ENCODE data around the gene OR2AG1.

OR2AG1 gene, protein sequence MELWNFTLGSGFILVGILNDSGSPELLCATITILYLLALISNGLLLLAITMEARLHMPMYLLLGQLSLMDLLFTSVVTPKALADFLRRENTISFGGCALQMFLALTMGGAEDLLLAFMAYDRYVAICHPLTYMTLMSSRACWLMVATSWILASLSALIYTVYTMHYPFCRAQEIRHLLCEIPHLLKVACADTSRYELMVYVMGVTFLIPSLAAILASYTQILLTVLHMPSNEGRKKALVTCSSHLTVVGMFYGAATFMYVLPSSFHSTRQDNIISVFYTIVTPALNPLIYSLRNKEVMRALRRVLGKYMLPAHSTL

DNA sequence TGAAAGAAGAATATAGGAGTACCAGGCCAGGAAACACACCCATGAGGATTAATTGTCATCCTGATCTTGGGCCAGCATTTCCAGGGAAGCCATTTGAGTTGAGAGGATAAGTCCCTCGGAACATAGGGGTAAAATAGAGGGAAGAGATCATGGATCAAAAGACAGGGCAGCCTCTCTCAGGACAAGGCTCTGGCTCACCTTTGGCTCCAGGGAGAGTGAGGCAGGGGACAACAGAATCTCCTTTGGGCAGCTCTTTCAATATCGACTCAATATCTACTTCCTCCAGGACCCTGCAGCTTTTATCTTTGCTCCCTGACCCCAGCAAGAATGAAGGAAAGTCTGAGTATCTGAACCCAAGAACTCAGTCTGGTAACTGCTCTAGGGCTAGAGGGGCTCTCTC lies at the start of gene OR2AG1:
Gene OR2AG1, plus strand, starts transcription at position 301 of the 400 bp plus-strand sequence. CDS start 2,018 bp downstream, outside the sequence.
- no peak for DNase-seq

DNA sequence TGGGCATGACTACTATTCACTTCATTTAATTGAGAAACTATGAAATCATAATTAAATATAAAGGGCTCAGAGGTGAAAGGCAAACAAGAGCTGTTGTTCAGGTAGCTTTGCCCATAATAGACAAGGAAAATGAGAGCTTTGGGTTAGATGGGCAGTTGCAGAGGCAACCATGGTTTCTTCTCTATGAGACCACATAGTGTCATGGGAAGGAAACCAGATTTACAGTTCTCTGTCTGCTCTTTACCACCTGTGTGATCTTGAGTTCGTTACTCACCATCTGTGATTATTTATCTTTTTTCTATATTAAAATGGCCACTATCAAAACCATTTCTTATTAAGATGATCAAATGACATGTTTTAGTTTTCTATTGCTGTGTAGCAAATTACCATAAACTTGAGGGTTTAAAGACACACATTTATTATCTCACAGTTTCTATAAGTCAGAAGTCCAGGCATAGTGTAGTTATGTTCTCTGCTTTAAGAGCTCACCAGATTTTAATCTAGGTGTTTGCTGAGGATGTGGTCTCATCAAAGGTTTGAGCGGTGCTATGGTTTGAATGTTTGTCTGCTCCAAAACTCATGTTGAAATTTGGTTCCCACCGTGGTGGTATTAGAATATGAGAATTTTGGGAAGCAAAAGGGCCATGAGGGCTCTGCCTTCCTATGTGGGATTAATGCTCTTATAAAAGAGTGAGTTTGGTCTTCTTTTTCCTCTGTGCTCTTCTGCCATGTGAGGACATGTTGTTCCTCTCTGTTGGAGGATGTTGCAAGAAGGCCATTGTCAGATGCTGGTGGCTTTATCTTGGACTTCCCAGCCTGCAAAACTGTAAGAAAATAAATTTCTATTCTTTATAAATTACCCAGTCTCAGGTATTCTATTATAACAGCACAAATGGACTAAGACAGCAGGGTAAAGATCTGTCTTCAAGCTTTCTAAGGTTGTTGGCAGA lies 49.2 kb upstream of the OR2AG1 start:
- DNase-seq, result no peak

DNA sequence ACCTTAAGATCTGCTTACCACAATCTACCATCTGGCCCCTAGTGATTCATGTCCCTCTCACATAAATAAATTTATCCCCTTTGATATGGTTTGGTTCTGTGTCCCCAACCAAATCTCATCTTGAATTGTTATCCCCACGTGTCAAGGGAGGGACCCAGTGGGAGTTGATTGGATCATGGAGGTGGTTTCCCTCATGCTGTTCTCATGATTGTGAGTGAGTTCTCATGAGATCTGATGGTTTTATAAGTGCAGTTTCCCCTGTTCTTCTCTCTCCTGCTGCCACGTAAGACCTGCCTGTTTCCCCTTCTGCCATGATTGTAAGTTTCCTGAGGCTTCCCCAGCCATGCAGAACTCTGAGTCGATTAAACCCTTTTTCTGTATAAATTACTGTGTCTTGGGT lies 48.2 kb upstream of the OR2AG1 start:
- no peak for DNase-seq

DNA sequence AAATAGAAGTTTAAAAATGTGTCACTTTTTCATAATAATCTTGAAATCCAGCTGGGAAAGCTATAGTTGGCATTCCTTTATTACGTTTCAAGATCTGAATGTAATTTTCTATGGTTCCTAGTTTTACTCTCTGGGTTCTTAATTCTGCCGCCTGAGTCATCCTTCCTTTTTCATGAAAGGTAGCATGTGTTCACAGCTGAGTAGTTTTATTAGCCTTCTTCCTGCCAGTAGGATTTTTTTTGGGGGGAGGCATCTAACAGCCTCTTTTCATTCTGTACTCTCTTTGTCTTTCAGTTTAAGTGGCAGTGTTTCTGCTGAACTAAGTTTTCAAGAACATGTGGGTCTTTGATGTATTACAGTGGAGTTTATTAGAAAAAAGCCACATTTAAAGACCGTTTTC lies 47.5 kb upstream of the OR2AG1 start:
- DNase-seq, result no peak

DNA sequence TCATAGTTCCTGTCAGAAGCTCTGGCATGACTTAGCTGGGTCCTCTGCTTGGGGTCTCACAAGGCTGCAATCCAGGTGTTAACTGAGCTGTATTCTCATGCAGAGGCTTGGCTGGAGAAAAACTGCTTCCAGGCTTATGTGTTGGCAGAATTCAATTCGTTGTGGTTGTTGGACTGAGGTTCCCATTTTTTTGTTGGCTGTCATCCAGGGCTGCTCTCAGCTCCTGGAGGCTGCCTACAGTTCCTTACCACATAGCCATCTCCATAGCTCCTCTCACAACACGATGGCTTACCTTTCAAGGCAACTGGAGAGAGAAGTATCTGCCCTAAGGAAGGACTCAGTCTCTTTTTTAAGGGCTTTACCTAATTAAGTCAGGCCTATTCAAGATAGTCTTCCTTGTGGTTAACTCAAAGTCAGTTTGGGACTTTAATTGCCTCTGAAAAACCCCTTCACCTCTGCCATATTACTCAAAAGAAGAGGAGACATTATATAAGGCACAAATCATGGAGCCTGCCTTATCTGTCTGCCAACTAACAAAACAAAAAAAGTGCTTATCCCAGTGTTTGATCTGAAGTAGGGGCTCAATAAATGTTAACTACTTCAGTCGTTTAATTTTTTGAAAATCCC lies 46.2 kb upstream of the OR2AG1 start:
- DNase-seq, result no peak

DNA sequence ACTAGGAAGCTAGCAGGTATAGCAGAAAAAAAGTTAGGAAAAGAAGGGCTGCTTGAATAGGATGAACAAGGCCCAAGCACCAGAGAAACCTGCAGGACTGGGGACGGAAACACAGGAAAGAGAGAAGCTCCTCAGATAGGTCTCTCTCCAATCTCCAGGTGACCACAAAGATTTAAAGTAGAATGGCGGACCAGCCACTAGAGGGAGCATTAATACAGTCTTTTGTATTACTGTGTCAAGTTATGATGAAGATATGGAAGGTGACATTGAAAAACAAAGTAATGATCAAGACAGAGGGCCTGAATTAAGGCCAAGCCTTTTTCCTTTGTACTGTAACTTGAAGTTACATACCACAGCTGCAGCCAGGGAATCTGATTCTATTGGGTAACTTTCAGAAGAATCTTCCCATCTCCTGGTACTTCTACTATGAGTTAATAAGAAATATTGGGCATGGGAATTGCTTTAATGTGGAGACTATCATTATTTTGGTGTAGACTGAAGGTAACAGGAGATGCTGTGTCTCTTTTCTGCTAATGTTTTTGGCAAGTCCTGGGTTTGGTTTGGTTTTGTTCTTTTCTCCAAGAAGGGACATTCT lies 44.9 kb upstream of the OR2AG1 start:
- no peak for DNase-seq

DNA sequence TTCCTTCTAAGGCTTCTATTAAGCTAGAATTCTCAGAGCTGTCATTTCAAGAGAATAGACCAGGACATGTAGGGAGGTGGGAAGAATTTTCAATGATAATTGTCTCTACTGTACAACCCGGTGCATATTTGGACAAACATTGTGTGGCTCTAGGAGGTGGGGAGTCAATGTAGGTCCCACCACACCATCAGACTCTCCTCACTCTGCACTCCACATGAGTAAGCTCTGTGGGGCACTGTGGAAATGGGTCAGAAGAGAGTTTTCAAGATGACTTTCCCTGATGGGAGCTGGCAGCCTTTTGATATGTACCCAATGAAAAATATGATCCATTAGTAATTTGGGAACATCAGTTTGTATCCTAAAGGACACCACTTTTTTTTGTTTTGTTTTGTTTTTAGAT lies 44.2 kb upstream of the OR2AG1 start:
- DNase-seq, result no peak

DNA sequence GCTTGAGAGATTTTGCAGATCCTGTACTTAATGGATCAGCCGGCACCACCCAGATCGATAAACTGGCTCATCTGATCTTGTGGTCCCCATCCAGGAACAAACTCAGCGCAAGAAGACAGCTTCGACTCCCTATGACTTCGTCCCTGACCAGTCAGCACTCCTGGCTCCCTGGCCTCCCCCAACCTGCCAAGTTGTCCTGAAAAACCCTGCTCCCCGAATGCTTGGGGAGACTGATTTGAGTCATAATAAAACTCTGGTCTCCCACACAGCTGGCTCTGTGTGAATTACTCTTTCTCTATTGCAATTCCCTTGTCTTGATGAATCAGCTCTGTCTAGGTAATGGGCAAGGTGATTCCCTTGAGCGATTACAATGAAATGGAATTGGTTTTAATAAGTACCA lies 40.6 kb upstream of the OR2AG1 start:
- no peak for DNase-seq

DNA sequence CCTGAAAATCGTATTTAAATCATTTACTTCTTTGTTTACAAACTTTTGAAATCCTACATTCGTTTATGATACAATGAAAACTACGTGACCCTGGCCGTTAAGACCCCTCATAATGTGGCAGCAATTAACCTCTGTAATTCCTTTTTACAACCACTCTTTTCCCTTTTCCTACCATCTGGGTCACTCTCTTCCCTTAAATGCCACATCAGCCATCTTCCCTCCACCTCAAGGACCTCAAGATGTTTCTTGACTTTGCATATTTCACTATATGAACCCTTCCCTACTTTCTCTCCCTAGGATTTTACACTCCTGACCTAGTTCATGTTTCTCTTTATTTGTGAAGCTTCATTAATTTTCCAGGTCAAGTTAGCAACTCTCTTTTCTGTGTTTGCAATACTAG lies 37.8 kb upstream of the OR2AG1 start:
- no peak for DNase-seq

DNA sequence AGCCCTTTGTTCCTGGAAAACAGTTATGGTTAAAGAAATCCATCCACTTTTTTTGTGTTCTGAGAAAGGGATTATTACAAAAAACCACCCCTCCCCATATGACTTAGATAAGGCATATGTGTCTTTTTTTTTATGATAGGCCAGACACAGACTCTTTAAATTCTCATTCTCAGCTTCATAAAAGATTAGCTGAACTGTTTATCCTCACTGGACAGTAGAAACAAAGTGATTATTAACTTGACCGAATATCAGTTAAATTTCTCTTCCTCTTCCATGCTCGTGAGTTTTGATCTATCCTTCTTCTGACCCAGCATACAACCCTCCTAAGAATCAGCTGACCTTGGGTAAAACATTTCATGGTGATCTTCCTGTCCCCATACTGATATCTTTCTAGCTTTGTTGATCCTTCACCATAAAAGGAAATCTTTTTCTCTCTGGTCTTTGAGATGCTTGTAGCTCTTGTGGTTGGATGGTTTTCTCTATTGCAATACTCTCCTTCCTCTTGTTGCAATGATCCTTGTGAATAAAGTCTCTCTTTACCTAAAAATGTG lies 37.3 kb upstream of the OR2AG1 start:
- no peak for DNase-seq

DNA sequence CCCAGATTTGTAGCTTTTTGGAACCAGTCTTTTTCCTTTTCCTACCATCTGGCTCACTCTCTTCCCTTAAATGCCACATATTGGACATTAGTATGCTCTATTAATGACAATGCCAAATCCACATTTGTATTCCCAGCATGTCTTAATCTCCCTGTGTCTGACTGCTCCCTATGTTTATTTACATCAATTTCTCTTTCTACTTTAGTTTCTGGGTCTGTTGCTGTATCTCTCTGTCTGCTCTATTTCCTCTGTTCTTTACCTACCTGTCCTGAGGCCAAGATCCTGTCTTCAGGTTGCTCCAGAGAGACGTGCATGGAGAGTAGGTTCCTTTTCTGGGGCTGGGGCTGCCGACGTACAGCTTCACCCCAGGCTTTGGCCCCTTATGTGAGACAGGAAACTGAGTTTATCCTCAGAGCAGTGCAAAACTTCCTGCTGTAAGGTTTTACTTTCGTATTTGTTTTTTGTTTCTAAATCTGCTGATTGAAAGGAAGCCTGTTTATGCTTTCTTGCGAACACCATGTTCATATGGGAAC lies 36.7 kb upstream of the OR2AG1 start:
- DNase-seq, result no peak

DNA sequence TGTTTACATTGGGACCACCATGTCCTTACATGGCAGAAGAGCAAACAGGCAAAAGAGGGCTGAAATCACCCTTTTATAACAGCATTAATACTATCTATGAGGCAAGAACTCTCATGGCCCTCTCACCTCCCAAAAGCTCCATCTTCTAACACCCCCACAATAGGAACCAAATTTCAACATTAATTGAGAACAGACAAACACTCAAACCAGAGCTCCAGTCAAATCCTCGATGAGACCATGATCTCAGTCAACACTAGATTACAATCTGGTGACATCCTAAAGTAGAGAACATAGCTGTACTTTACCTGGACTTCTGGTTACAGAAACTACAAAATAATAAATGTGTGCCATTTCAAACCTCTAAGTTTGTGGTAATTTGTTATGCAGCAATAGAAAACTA lies 36.2 kb upstream of the OR2AG1 start:
- no peak for DNase-seq

DNA sequence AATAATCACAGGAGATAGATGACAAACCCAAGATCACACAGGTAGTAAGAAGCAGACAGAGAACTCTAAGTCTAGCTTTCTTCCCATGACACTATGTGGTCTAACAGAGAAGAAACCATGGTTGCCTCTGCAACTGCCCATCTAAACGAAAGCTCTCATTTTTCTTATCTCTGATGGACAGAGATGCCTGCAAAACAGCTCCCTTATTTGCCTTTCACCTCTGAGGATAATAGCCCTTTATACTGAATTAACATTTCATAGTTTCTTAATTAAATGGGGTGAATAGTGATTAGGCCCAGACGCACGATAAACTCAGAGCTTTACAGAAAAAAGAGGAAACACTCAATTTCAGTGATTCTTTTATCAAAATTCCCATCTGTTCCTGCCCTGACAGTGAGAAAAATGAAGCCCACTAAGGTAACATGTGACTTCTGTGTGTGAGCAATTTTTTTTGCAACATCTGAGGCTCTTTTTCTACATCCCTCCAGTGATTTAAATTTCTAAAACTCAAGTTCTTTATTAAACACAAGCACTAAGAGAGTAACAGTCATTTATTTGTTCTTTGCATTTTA lies 35.6 kb upstream of the OR2AG1 start:
- DNase-seq, result no peak

DNA sequence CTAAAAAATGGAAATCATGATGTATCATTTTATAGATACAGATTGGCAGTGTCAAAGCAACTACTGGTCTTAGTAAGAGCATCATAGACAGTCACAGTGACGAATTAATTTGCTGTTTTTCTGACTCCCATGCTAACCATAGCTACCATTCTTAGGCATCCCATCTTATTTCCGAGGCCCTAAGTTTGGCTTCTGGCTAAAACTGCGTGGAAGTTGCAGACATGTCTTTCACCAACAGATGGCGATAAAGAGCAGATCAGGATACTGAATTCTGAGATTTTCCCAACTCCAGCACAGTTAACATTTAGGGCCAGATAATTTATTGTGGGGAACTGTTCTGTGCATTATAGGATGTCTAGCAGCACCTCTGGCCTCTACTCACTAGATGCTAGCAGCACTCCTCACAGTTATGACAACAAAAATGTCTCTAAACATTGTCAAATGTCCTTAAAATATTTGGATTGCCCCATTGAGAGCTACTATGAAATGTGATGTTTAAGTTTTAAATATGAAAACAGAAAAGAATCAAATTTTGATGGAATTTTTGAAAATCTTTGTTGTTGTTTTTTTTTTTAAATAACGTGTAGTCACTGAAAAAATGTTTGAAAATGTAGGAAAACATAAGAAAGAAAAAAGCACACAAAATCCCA lies 27.4 kb upstream of the OR2AG1 start:
- no peak for DNase-seq

DNA sequence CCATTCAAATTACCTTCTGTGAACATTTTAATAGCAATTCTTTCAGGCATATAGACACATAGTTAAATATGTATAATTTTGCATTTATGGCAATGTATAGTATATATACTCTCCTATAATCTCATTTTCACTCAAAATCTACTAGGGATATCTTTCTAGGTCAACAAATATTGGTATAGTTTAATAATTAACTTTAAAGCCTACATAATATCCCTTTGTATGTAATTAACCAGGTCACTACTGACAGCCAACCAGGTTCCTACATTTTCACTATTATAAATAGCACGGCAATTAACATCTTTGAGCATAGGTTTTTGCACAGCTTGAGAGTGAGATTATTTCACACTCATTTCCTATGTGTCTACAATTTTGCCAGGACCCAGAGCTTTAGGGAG lies 26.9 kb upstream of the OR2AG1 start:
- DNase-seq, result no peak

DNA sequence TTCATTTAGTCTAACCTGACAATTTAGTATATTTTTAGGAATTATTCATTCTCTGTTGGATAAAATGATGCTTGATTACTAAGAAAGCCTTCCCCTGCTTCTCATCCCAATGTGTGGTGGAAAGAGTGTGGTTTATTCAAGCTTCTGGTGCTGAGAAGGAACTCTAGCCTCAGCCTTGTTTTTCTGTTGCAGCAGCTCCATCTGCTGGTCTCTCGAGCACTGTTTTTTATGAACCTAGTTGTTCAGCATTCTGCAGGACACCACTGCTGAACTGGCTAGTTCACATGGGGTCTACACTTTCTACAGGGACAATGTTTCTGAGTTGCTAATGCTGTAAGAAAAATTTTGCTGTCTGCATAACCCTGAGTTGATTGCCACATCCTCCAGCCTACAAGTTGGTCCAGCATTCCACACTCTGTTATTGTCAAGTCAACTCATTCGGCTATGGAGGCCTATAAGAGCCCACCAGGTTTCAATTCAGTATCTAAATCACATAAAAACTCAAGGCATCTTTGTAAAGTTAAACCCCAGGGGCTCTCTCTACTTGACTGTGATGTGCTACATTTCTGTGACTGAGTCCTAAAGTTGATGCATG lies 25.4 kb upstream of the OR2AG1 start:
- DNase-seq, result no peak

DNA sequence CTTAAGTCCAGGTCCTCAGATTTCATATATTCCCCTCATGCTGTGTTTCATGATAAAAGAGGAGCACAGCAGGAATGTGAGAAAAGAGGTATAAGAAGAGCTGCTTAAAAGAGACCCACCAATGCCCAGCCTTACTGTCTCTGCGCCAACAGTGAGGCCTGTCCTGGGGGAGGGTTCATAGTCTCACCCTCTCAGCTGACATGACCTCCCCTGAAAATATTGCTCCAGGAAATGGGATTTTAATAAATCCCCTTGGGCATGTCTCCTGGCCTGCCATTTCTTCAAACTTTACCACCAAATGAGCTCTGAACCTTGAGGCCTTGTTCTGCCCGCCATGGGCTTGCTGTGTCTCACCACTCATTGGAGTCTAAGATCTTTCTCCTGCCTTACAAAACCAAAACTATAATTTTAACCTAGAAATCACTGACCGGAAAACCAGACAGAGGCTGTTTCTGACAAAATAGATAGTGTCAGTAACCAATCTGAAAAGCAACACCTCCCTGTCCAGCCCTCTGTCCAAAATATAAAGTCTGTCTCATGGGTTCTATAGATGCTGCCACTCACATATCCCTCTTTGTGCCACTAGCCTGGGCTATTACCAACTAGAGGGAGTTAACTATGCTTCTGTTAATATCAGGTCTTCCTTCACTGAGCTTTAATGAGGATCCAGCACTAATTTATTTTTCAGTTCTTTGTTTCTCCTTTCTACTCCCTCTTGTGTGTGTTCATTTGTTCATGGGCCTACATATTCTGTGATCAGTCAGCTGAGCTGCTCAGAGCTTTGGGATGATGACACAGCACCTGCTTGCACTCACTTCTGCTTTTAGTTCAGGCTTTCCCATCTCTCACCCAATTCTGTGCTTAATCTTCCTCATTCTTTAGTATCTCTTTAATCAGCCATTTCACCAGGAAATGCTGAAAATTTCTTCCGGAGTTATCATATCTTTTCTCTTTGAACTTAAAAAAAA lies 10.6 kb upstream of the OR2AG1 start, which contains the start of gene OR2AG2:
Gene OR2AG2, minus strand, starts transcription at position 51 of the 968 bp plus-strand sequence. CDS start 3,019 bp downstream, outside the sequence.
- no peak for DNase-seq

DNA sequence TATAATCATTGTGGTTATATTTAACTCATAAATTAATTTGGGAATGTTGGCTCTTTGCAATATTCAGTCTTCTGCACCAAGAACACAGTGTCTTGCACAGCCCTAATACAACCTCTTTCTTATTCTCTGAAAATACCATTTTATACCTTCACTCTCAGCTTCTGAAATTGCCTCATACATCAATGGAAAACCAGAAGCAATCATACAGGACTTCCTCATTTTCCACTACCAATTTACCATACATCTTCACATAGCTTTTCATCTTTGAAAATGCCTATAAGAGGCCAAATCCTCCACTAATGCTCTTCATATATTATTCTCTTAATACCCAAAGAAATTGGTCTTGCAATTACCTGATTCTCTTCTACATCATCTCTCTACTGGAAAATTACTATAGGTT lies 4.3 kb upstream of the OR2AG1 start:
- DNase-seq, result no peak

DNA sequence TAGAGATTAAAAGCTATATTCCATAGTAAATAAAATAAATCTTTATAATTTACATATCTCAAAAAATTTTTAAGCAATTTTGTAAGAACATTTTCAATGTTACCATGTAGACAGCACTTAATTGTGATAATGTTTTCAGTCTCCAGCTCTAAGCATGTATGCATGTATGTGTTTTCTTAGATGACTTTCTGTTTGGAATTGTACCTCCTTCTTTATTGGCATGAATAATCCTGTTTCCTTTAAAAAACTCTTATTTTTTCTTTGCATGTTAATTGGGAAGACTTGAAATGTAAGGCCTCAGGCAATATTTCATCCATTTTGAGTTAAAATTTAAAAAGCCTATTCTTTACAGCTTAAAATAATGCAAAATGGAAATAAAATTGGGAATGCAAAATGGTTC lies 2.0 kb upstream of the OR2AG1 start:
- DNase-seq, result no peak

DNA sequence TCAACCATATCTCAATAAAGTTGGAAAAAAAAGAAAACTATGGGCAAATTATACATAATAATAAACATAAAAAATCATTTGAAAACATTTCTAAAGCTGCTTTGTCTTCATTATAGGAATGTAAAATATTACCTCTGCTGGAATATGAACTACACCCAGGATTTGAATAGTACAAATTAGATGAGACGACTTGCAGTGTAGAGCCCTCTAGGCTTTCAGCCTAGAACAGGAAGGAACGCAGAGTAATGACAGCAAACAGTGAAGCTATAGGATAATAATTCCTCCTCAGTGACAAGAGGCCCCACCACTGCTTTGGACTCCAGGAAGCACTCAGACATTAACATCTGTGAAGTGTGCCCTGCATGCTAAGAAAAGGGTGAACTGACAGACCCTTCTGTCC lies 7.7 kb downstream of the OR2AG1 start:
- no peak for DNase-seq
